Sigmoid colon (tissue), 7 donors: Measurements from ENCODE around the gene FBXW2. TPM values are rescaled to one million over a fixed set of nuclear protein-coding genes. Genes with fewer than 3 reads are reported as not detected.

Source experiments
- DNase-seq: peaks from one replicate; pipeline ENCODE4 v3.0.0-alpha.2; 2019
- H3K27ac ChIP-seq, 4 donors: fragments of 200-600 bp; sonication (generic); one replicate each; pipeline ENCODE4 v1.5.1; 2016 to 2019; ENCODE audit warnings: mild to moderate bottlenecking in 1 of 4
- H3K27me3 ChIP-seq, 3 donors: fragments of 200-600 bp; sonication (generic); one replicate each; pipeline ENCODE4 v1.5.1; 2019; ENCODE audit warnings: mild to moderate bottlenecking in 1 of 3
- H3K36me3 ChIP-seq, 4 donors: fragments of 200-600 bp; sonication (generic); one replicate each; pipeline ENCODE4 v1.5.1; 2016 to 2019
- H3K4me1 ChIP-seq, 4 donors: fragments of 200-600 bp; sonication (generic); one replicate each; pipeline ENCODE4 v1.5.1; 2017 to 2019
- H3K4me3 ChIP-seq, 4 donors: fragments of 200-600 bp; sonication (generic); one replicate each; pipeline ENCODE4 v1.5.1; 2017 to 2019; ENCODE audit warnings: mild to moderate bottlenecking in 2 of 4, moderate library complexity in 1 of 4
- H3K9me3 ChIP-seq, 4 donors: fragments of 200-600 bp in 3 of 4; sonication (generic) in 3 of 4; one replicate each; pipeline versions ENCODE4 v1.5.1 to v1.6.1; 2013 to 2019
- CTCF ChIP-seq, 4 experiments: fragments of 450-650 bp in 3 of 4; fragments of 200-600 bp in 1 of 4; IDR thresholded peaks; one replicate each; pipeline ENCODE4 v1.5.1; 2016 to 2019; ENCODE audit warnings: antibody characterized with exemption in 4 of 4, mild to moderate bottlenecking in 3 of 4, moderate library complexity in 2 of 4
- EP300 ChIP-seq, 4 donors: sonication (generic); formaldehyde crosslinking; IDR thresholded peaks; one replicate each; pipeline ENCODE4 v1.6.1; 2017; ENCODE audit warnings: antibody characterized with exemption in 4 of 4
- POLR2A ChIP-seq, 2 donors: fragments of 450-650 bp; IDR thresholded peaks; one replicate each; pipeline ENCODE4 v1.6.1; 2016; ENCODE audit warnings: antibody characterized with exemption in 2 of 2, mild to moderate bottlenecking in 2 of 2, moderate library complexity in 2 of 2
- POLR2AphosphoS5 ChIP-seq, 4 donors: sonication (generic); formaldehyde crosslinking; IDR thresholded peaks; one replicate each; pipeline ENCODE4 v1.6.1; 2017; ENCODE audit warnings: antibody characterized with exemption in 4 of 4
- WGBS, 2 donors: extraction: QIAGEN DNeasy Blood & Tissue Kit; methylation state at CpG; one replicate each; pipeline ENCODE4 v1.1.7; 2013; 5-methylcytosine and 5-hydroxymethylcytosine counted together
- intact Hi-C: fragments of 100-400 bp; cut with DNase I; formaldehyde crosslinking; loops from one replicate; pipeline ENCODE4 v1.15.1; 2023
- polyA plus RNA-seq, 3 donors: library from polyadenylated mRNA; stranded (reverse); fragments of 200-250 nt; gene quantifications; one replicate each; pipeline ENCODE4 v1.2.3, GENCODE V29; 2013
- total RNA-seq, 4 donors: library from RNA; depleted of rRNA; stranded (reverse); fragments of >200 nt; gene quantifications; one replicate each; pipeline ENCODE4 v1.1.0, GENCODE V29; 2016
- donor health status: healthy with polysubstance abuse.
- donor health status: Bipolar disorder and iron deficiency.
- donor health status: healthy.

The FBXW2 gene
- 10 to 100 TPM; 30.9 to 61.8 (median 36.3) TPM for total RNA-seq
- 10 to 100 TPM; 10.2 to 24.0 (median 16.6) TPM for polyA plus RNA-seq

GRCh38 chr9:120792898-120793765 lies at the start of gene FBXW2:
Gene FBXW2, minus strand, starts transcription at chr9:120793416. Its CDS starts 5,158 bp downstream, at chr9:120788258.
- WGBS, 2 donors = 0% methylated on average over 72 of the region's 72 CpGs
- peaks cover 0 to 39% (median 30%) of the 10 kb centered on the region in 4 donors for H3K4me1 ChIP-seq
- peak; percentile 95 for DNase-seq
- no peaks in the 10 kb centered on the region for H3K27me3 ChIP-seq
- peak within 1 kb of the TSS; percentile 69 to 95 (median 90) for H3K4me3 ChIP-seq
- peak within 1 kb of the TSS; percentile 86 to 94 (median 91) for H3K27ac ChIP-seq
- peak in 1 of 4 donors; percentile 35 for TF ChIP-seq EP300 (IDR thresholded peaks at IDR 0.05)
- TF ChIP-seq POLR2AphosphoS5 (IDR thresholded peaks at IDR 0.05) = peak; percentile 95 to 98 (median 97)
- TF ChIP-seq POLR2A (IDR thresholded peaks at IDR 0.05) = peak; percentile 91 to 94
- TF ChIP-seq CTCF (IDR thresholded peaks at IDR 0.05) = peak in 1 of 4 experiments; percentile 31
- H3K9me3 ChIP-seq = no peaks in the 10 kb centered on the region
- intact Hi-C loops = loop anchor here (2.0 kb wide), 3 partner anchors 54 to 144 kb away; partner anchors contain the start of gene MEGF9
- peaks cover 0 to 13% (median 3%) of the 10 kb centered on the region in 4 donors for H3K36me3 ChIP-seq

GRCh38 chr9:120841930-120842684 lies 48.9 kb upstream of the FBXW2 start:
- peak overlapping the region; percentile 69 to 85 (median 73) for H3K4me3 ChIP-seq
- peaks cover 0 to 50% (median 42%) of the 10 kb centered on the region in 4 donors for H3K4me1 ChIP-seq
- 40 to 50% methylated on average over 18 of the region's 18 CpGs for WGBS, 2 donors

GRCh38 chr9:120839146-120839545 lies 45.9 kb upstream of the FBXW2 start:
- H3K36me3 ChIP-seq = peaks cover 3 to 17% (median 4%) of the 10 kb centered on the region in 4 donors
- intact Hi-C loops = no loop called here
- peaks cover 0 to 50% (median 41%) of the 10 kb centered on the region in 4 donors for H3K4me1 ChIP-seq
- H3K9me3 ChIP-seq = no peaks in the 10 kb centered on the region
- 89 to 91% methylated on average over 2 of the region's 2 CpGs for WGBS, 2 donors
- TF ChIP-seq CTCF (IDR thresholded peaks at IDR 0.05) (no peak), EP300 (IDR thresholded peaks at IDR 0.05) (no peak), POLR2A (IDR thresholded peaks at IDR 0.05) (no peak)
- DNase-seq = no peak
- H3K27me3 ChIP-seq = no peaks in the 10 kb centered on the region
- no peak overlapping the region for H3K4me3 ChIP-seq
- no peak overlapping the region for H3K27ac ChIP-seq

More at GRCh38 chr9:120841930-120842684, 48.9 kb upstream of the FBXW2 start:
- no peak for DNase-seq
- Histone ChIP-seq H3K27me3 (no peaks in the 10 kb centered on the region), H3K9me3 (no peaks in the 10 kb centered on the region), H3K36me3 (peaks cover 0 to 8% (median 1%) of the 10 kb centered on the region in 4 donors), H3K27ac (peak overlapping the region; percentile 90 to 98 (median 94))
- intact Hi-C loops = loop anchor here (1.0 kb wide), 1 partner anchor 94 kb away; no protein-coding TSS in a partner anchor
- TF ChIP-seq EP300 (IDR thresholded peaks at IDR 0.05) (no peak), POLR2A (IDR thresholded peaks at IDR 0.05) (no peak), CTCF (IDR thresholded peaks at IDR 0.05) (no peak), POLR2AphosphoS5 (IDR thresholded peaks at IDR 0.05) (no peak)

GRCh38 chr9:120837921-120838320 lies 44.7 kb upstream of the FBXW2 start:
- Histone ChIP-seq H3K4me1 (peaks cover 0 to 40% (median 35%) of the 10 kb centered on the region in 4 donors), H3K36me3 (peaks cover 3 to 22% (median 6%) of the 10 kb centered on the region in 4 donors), H3K4me3 (no peak overlapping the region), H3K27ac (no peak overlapping the region), H3K9me3 (no peaks in the 10 kb centered on the region), H3K27me3 (no peaks in the 10 kb centered on the region)
- TF ChIP-seq POLR2AphosphoS5 (IDR thresholded peaks at IDR 0.05) (no peak), EP300 (IDR thresholded peaks at IDR 0.05) (no peak), CTCF (IDR thresholded peaks at IDR 0.05) (no peak)
- 91 to 92% methylated on average over 3 of the region's 3 CpGs for WGBS, 2 donors
- no peak for DNase-seq
- intact Hi-C loops = no loop called here
